HCT116 (cell line): ENCODE results near the gene TMEM217. TPM values are rescaled to one million over a fixed set of nuclear protein-coding genes. Genes with fewer than 3 reads are reported as not detected.

ENCODE experiments used
- ATAC-seq: fragments of 200-7000 bp; cut with Tn5 transposase; 2 replicates; pipeline ENCODE4 v1.9.1; 2020; ENCODE audit warnings: mild to moderate bottlenecking, moderate library complexity
- BruUV-seq: library from RNA; stranded (reverse); fragments of 400-500 nt; replicated peaks from 2 replicates; lab custom pipeline; 2021; lab: Mats Ljungman, UMichigan
- CTCF ChIA-PET: fragments of 300-600 bp; sonication (Branson Sonifier 250); formaldehyde crosslinking; loops from one replicate; lab custom pipeline; 2021; ENCODE audit warnings: antibody characterized with exemption; lab: Charles Lee
- POLR2A ChIA-PET: fragments of 300-600, 350-600 bp; sonication (Branson Sonifier 250); formaldehyde crosslinking; loops from one replicate; lab custom pipeline; 2021; ENCODE audit warnings: antibody characterized with exemption; lab: Charles Lee
- RAD21 ChIA-PET, 2 experiments: fragments of 300-600 bp; sonication (Branson Sonifier 250); formaldehyde crosslinking; loops; one replicate each; lab custom pipeline; 2023; ENCODE audit warnings: low total read pairs in 2 of 2; ENCODE audit not compliant: uncharacterized antibody in 2 of 2, unreplicated experiment in 2 of 2, low non-redundant PET in 1 of 2; lab: Charles Lee
- DNase-seq: peaks from one replicate; pipeline ENCODE4 v3.0.0-alpha.2; 2010; ENCODE audit warnings: low read depth, low spot score
- H2AFZ ChIP-seq: fragments of 200-600 bp; shearing (Covaris generic), sonication (generic); 2 replicates; pipeline ENCODE4 v1.6.1; 2017; ENCODE audit warnings: low read depth, mixed run types, mixed read lengths, antibody characterized with exemption, low read length; ENCODE audit not compliant: poor library complexity, severe bottlenecking
- H3K27ac ChIP-seq: 2 replicates; pipeline ENCODE4 v1.5.1; 2012; ENCODE audit warnings: low read depth, low read length
- H3K27me3 ChIP-seq: fragments of 200-600 bp; sonication (generic); 2 replicates; pipeline ENCODE4 v1.6.1; 2016; ENCODE audit warnings: mixed run types, low read length, mixed read lengths; ENCODE audit not compliant: insufficient read depth
- H3K36me3 ChIP-seq, 2 experiments: fragments of 200-500 bp in 1 of 2; fragments of 200-600 bp in 1 of 2; sonication (Bioruptor generic) in 1 of 2; sonication (generic) in 1 of 2; 2 replicates each; pipeline versions ENCODE4 v1.5.1 to v1.6.1; 2014 to 2016; ENCODE audit warnings: low read length in 2 of 2, inconsistent platforms in 1 of 2, mixed read lengths in 1 of 2, mixed run types in 1 of 2; ENCODE audit not compliant: insufficient read depth in 2 of 2, control insufficient read depth in 1 of 2
- H3K4me1 ChIP-seq, 2 experiments: fragments of 200-600 bp in 1 of 2; sonication (generic) in 1 of 2; 2 replicates each; pipeline versions ENCODE4 v1.5.1 to v1.6.1; 2012 to 2017; ENCODE audit warnings: low read length in 2 of 2, inconsistent platforms in 1 of 2, mild to moderate bottlenecking in 1 of 2, mixed read lengths in 1 of 2, mixed run types in 1 of 2, moderate library complexity in 1 of 2; ENCODE audit not compliant: insufficient read depth in 2 of 2, control insufficient read depth in 1 of 2
- H3K4me2 ChIP-seq: fragments of 200-600 bp; sonication (generic); 2 replicates; pipeline ENCODE4 v1.6.1; 2017; ENCODE audit warnings: mixed run types, low read length, mixed read lengths
- H3K4me3 ChIP-seq, 2 experiments: fragments of 200-600 bp in 1 of 2; sonication (generic) in 1 of 2; replicated peaks in 1 of 2; 2 replicates each; pipeline ENCODE4 v1.5.1; 2011 to 2016; ENCODE audit warnings: low read length in 2 of 2, control low read depth in 1 of 2, low read depth in 1 of 2, mild to moderate bottlenecking in 1 of 2, mixed read lengths in 1 of 2, mixed run types in 1 of 2
- H3K79me2 ChIP-seq: fragments of 200-600 bp; sonication (generic); 2 replicates; pipeline ENCODE4 v1.6.1; 2017; ENCODE audit warnings: mild to moderate bottlenecking, mixed run types, low read length, moderate library complexity, mixed read lengths; ENCODE audit not compliant: insufficient read depth
- H3K9ac ChIP-seq: fragments of 200-600 bp; sonication (generic); 2 replicates; pipeline ENCODE4 v1.6.1; 2016; ENCODE audit warnings: low read length, mixed read lengths
- H3K9me2 ChIP-seq: fragments of 200-600 bp; sonication (generic), shearing (Covaris generic); 2 replicates; pipeline ENCODE4 v1.6.1; 2017; ENCODE audit warnings: mixed run types, mild to moderate bottlenecking, moderate library complexity; ENCODE audit not compliant: insufficient read depth
- H3K9me3 ChIP-seq, 2 experiments: fragments of 200-500 bp in 1 of 2; fragments of 200-600 bp in 1 of 2; sonication (Bioruptor generic) in 1 of 2; sonication (generic) in 1 of 2; 2 replicates each; pipeline ENCODE4 v1.6.1; 2014 to 2017; ENCODE audit warnings: low read length in 2 of 2, mixed read lengths in 2 of 2, inconsistent platforms in 1 of 2, low read depth in 1 of 2, mild to moderate bottlenecking in 1 of 2, mixed run types in 1 of 2, moderate library complexity in 1 of 2; ENCODE audit not compliant: control insufficient read depth in 1 of 2, insufficient read depth in 1 of 2
- H4K20me1 ChIP-seq: fragments of 200-600 bp; sonication (generic), shearing (Covaris generic); 2 replicates; pipeline ENCODE4 v1.6.1; 2017; ENCODE audit warnings: mixed run types, mild to moderate bottlenecking, moderate library complexity; ENCODE audit not compliant: insufficient read depth
- CEBPB ChIP-seq: IDR thresholded peaks from 2 replicates; pipeline ENCODE4 v1.6.1; 2012; ENCODE audit warnings: low read depth
- EGR1 ChIP-seq: IDR thresholded peaks from 2 replicates; pipeline ENCODE4 v1.6.1; 2012; ENCODE audit warnings: low read depth
- EZH2 ChIP-seq: fragments of 200-600 bp; sonication (generic); IDR thresholded peaks from 2 replicates; pipeline ENCODE4 v1.6.1; 2017; ENCODE audit warnings: antibody characterized with exemption, mixed run types
- EZH2phosphoT487 ChIP-seq: fragments of 200-600 bp; IDR thresholded peaks from 2 replicates; pipeline ENCODE4 v1.6.1; 2018; ENCODE audit warnings: antibody characterized with exemption, borderline replicate concordance
- FOSL1 ChIP-seq: IDR thresholded peaks from 2 replicates; pipeline ENCODE4 v1.6.1; 2012; ENCODE audit warnings: low read depth
- POLR2A ChIP-seq: IDR thresholded peaks from 2 replicates; pipeline ENCODE4 v1.7.0; 2011; ENCODE audit warnings: borderline replicate concordance; ENCODE audit not compliant: insufficient read depth, insufficient read length; ENCODE audit errors: extremely low read depth
- SP1 ChIP-seq: IDR thresholded peaks from 2 replicates; pipeline ENCODE4 v1.6.1; 2012; ENCODE audit warnings: low read depth
- SRF ChIP-seq: IDR thresholded peaks from 2 replicates; pipeline ENCODE4 v1.6.1; 2012; ENCODE audit warnings: low read depth
- YY1 ChIP-seq: IDR thresholded peaks from 2 replicates; pipeline ENCODE4 v1.6.1; 2011; ENCODE audit warnings: low read length, low read depth, moderate library complexity, mild to moderate bottlenecking; ENCODE audit not compliant: insufficient replicate concordance; ENCODE audit errors: extremely low read depth
- intact Hi-C: fragments of 100-400 bp; cut with micrococcal nuclease; formaldehyde crosslinking; loops from 2 replicates; pipeline ENCODE4 v1.10.0; 2022
- total RNA-seq: library from RNA; stranded (reverse); gene quantifications from one replicate; pipeline ENCODE4 v1.2.1, GENCODE V29; 2021; ENCODE audit not compliant: unreplicated experiment
- TF ChIP-seq, protein P1 (sequence below): IDR thresholded peaks from 2 replicates; pipeline ENCODE4 v1.6.1; 2012

The TMEM217 gene
- total RNA-seq, 1 experiment from 2014 or later, result 0.98 TPM

GRCh38 chr6:37168811-37169495, 89.0 kb downstream of the TMEM217 start:
- Histone ChIP-seq H2AFZ (peak overlapping the region; percentile 58), H3K27me3 (no peaks in the 10 kb centered on the region), H3K9me3 (no peaks in the 10 kb centered on the region), H3K36me3 (peaks cover 13 to 14% of the 10 kb centered on the region in 2 experiments; a peak in 3 of 4 replicates), H3K4me2 (peak overlapping the region; percentile 91), H3K9me2 (no peaks in the 10 kb centered on the region), H4K20me1 (peaks cover 4% of the 10 kb centered on the region; the same call in 1 of the 2 replicates), H3K79me2 (peaks cover 14% of the 10 kb centered on the region; the same call in 1 of the 2 replicates), H3K4me3 (peak overlapping the region; percentile 40 to 62), H3K27ac (peak overlapping the region; percentile 30; the same call in 1 of the 2 replicates), H3K4me1 (peaks cover 19 to 39% of the 10 kb centered on the region in 2 experiments), H3K9ac (peak overlapping the region; percentile 85)
- BruUV-seq, result TSS peak; percentile 54
- DNase-seq (no peak), ATAC-seq (0 out of 2 replicates have a peak, but pooled peaks have one; percentile 1)
- TF ChIP-seq POLR2A (no peak), EZH2 (no peak), YY1 (no peak), SP1 (no peak)
- intact Hi-C loops, result no loop called here
- RAD21 ChIA-PET, result interaction anchor here (0.8 to 3.5 kb wide), 3 partner anchors 117 to 119 kb away, joined by 5 to 25 read pairs (median 8); no protein-coding TSS in a partner anchor
- POLR2A ChIA-PET, result interaction anchor here (0.9 to 4.4 kb wide), 4 partner anchors 8 to 111 kb away, joined by 3 to 24 read pairs (median 4); no protein-coding TSS in a partner anchor
- CTCF ChIA-PET, result interaction anchor here (0.7 to 5.0 kb wide), 6 partner anchors 10 to 148 kb away, joined by 4 to 59 read pairs (median 7); no protein-coding TSS in a partner anchor

DNA sequence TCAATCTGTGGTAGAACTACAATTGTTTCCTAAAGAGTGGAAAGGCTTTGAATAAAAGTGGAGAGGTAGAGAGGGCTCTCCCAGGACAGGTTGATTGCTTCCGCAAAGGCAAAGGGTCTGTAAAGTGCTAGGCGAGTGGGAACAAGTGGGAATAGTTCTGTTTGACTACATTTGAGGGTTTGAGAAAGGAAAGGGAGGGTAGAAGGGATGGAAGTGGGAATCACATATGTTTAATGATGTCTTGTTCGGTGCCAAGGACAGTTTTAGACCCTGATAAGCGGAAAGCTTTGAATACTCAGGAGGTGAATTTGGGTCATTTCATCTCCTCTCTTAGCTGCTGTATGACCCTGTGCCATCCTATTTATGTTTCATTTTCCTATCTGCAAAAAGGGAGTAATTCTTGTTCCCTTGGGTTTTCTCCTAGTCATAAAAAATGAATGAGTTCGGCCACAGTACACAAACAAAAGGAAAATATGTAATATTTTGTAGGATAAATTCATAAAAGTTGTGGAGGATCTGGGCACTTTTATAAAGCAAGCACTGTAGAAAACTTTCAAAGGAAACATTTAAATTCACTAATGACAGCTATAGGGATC, 89.7 kb downstream of the TMEM217 start:
- TF ChIP-seq FOSL1 (no peak), EZH2phosphoT487 (no peak), EGR1 (no peak), SP1 (no peak), EZH2 (no peak), CEBPB (no peak), SRF (no peak), YY1 (no peak)
- TF ChIP-seq, protein P1, sequence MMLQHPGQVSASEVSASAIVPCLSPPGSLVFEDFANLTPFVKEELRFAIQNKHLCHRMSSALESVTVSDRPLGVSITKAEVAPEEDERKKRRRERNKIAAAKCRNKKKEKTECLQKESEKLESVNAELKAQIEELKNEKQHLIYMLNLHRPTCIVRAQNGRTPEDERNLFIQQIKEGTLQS, result no peak
- Histone ChIP-seq H3K4me2 (peak overlapping the region; percentile 91; the same call in 1 of the 2 replicates), H2AFZ (no peak overlapping the region), H3K4me1 (peaks cover 19 to 39% of the 10 kb centered on the region in 2 experiments), H3K27me3 (no peaks in the 10 kb centered on the region), H3K4me3 (no peak overlapping the region), H3K36me3 (peaks cover 6 to 8% of the 10 kb centered on the region in 2 experiments; a peak in 3 of 4 replicates), H3K9me2 (no peaks in the 10 kb centered on the region), H3K27ac (no peak overlapping the region), H3K9me3 (no peaks in the 10 kb centered on the region), H4K20me1 (peaks cover 4% of the 10 kb centered on the region; the same call in 1 of the 2 replicates), H3K79me2 (peaks cover 14% of the 10 kb centered on the region; the same call in 1 of the 2 replicates), H3K9ac (no peak overlapping the region)
- RAD21 ChIA-PET, result no interaction called here
- no TSS peak for BruUV-seq
- CTCF ChIA-PET, result interaction anchor here (1.6 kb wide), 1 partner anchor 9 kb away, joined by 4 read pairs; no protein-coding TSS in a partner anchor
- no peak for ATAC-seq
- POLR2A ChIA-PET, result interaction anchor here (1.9 kb wide), 1 partner anchor 32 kb away, joined by 6 read pairs; no protein-coding TSS in a partner anchor
- no peak for DNase-seq
- intact Hi-C loops, result no loop called here
